Breast epithelium (tissue), 3 donors: ENCODE results near the gene CHTF18.

Source experiments
- POLR2A ChIP-seq: fragments of 450-650 bp; IDR thresholded peaks from one replicate; pipeline ENCODE4 v1.6.1; 2016; ENCODE audit warnings: antibody characterized with exemption, mild to moderate bottlenecking, moderate library complexity
- POLR2AphosphoS5 ChIP-seq, 3 donors: sonication (generic); formaldehyde crosslinking; IDR thresholded peaks; one replicate each; pipeline ENCODE4 v1.6.1; 2017; ENCODE audit warnings: antibody characterized with exemption in 3 of 3
- TF ChIP-seq, protein P1 (sequence below), 3 donors: fragments of 450-650 bp; IDR thresholded peaks; one replicate each; pipeline ENCODE4 v1.5.1; 2016 to 2017; ENCODE audit warnings: antibody characterized with exemption in 3 of 3, mild to moderate bottlenecking in 3 of 3, moderate library complexity in 3 of 3

DNA sequence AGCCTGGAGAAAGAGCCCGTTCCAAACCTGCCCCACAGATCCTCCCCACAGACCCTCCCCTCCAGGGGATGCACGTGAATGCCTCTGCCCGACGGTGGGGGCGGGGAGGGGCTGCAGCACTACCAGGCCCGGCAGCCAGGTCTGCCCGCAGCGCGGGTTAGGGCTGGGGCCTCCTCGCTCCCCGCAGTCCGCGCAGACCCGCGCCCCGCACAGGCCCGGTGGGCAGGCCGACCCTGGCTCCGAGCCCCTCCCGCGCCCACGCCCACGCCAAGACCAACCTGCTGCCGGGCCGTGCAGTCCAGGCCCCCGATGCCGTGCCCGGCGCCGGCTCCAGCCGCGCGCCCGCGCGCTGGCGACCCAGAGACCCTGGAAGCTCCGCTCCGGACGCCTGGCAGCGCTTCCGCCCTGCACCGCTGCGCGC, 432 bp upstream of the CHTF18 start, which contains the start of gene RPUSD1:
- TF ChIP-seq POLR2AphosphoS5 (IDR thresholded peaks at IDR 0.05) (no peak), POLR2A (no peak)
- TF ChIP-seq, protein P1, sequence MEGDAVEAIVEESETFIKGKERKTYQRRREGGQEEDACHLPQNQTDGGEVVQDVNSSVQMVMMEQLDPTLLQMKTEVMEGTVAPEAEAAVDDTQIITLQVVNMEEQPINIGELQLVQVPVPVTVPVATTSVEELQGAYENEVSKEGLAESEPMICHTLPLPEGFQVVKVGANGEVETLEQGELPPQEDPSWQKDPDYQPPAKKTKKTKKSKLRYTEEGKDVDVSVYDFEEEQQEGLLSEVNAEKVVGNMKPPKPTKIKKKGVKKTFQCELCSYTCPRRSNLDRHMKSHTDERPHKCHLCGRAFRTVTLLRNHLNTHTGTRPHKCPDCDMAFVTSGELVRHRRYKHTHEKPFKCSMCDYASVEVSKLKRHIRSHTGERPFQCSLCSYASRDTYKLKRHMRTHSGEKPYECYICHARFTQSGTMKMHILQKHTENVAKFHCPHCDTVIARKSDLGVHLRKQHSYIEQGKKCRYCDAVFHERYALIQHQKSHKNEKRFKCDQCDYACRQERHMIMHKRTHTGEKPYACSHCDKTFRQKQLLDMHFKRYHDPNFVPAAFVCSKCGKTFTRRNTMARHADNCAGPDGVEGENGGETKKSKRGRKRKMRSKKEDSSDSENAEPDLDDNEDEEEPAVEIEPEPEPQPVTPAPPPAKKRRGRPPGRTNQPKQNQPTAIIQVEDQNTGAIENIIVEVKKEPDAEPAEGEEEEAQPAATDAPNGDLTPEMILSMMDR (IDR thresholded peaks at IDR 0.05), result no peak
